ENCODE results near the gene TBX10.
"Not testable (repeated sequence)": the region's sequence is repeated elsewhere in the genome, so short reads cannot be mapped to it uniquely, and the experiment has no call there.

- not testable (repeated sequence) for TF ChIP-seq CTCF, POLR2A, EP300 (IDR thresholded peaks at IDR 0.05)
Measured at GRCh38 chr11:67626131-67626833, 13.3 kb downstream of the TBX10 start.

All from tibial nerve (tissue), 4 donors.